Stimulated activated CD8-positive, alpha-beta memory T cell treated with anti-CD3 and anti-CD28 coated beads, Interleukin-4, amount 100 ng/mL, for 4 hours (primary cell): Measurements from ENCODE around the gene GOLGA8J.
"Not testable (repeated sequence)": the region's sequence is repeated elsewhere in the genome, so short reads cannot be mapped to it uniquely, and the experiment has no call there.

ENCODE experiments used
- DNase-seq, 2 donors: peaks; one replicate each; pipeline ENCODE4 v3.0.0-alpha.2; 2020; ENCODE audit warnings: low read depth in 2 of 2, low spot score in 1 of 2

The GOLGA8J gene

GRCh38 chr15:30082655-30083054 is at the start of gene GOLGA8J:
Gene GOLGA8J (plus strand): TSS chr15:30082955. CDS start chr15:30083053, 98 bp downstream.
- not testable (repeated sequence) for DNase-seq

- no peak for DNase-seq
Observed at GRCh38 chr15:30033211-30033610, 49.5 kb upstream of the GOLGA8J start.

- no peak for DNase-seq
Observed at GRCh38 chr15:30033763-30034162, 49.0 kb upstream of the GOLGA8J start.

- no peak for DNase-seq
Observed at GRCh38 chr15:30036036-30036703, 46.6 kb upstream of the GOLGA8J start.

- no peak for DNase-seq
Observed at GRCh38 chr15:30038667-30039523, 43.9 kb upstream of the GOLGA8J start.

GRCh38 chr15:30041868-30042267 is 40.9 kb upstream of the GOLGA8J start:
- DNase-seq = no peak

GRCh38 chr15:30042556-30042955 is 40.2 kb upstream of the GOLGA8J start:
- no peak for DNase-seq

GRCh38 chr15:30043211-30043655 is 39.5 kb upstream of the GOLGA8J start:
- DNase-seq = no peak

GRCh38 chr15:30044377-30044776 is 38.4 kb upstream of the GOLGA8J start:
- no peak for DNase-seq

- DNase-seq = not testable (repeated sequence)
Observed at GRCh38 chr15:30044826-30045225, 37.9 kb upstream of the GOLGA8J start.

GRCh38 chr15:30045248-30046041 is 37.3 kb upstream of the GOLGA8J start:
- DNase-seq = not testable (repeated sequence)

- DNase-seq = no peak
Observed at GRCh38 chr15:30046430-30046829, 36.3 kb upstream of the GOLGA8J start.

- DNase-seq = no peak
Observed at GRCh38 chr15:30055604-30056003, 27.2 kb upstream of the GOLGA8J start.

GRCh38 chr15:30056166-30056565 is 26.6 kb upstream of the GOLGA8J start:
- DNase-seq = no peak

GRCh38 chr15:30059771-30060170 is 23.0 kb upstream of the GOLGA8J start:
- no peak for DNase-seq

GRCh38 chr15:30062881-30063280 is 19.9 kb upstream of the GOLGA8J start:
- no peak for DNase-seq

- DNase-seq = no peak
Observed at GRCh38 chr15:30063835-30064546, 18.8 kb upstream of the GOLGA8J start.

- no peak for DNase-seq
Observed at GRCh38 chr15:30065025-30065801, 17.5 kb upstream of the GOLGA8J start.

GRCh38 chr15:30068326-30068725 is 14.4 kb upstream of the GOLGA8J start:
- DNase-seq = no peak

GRCh38 chr15:30072630-30073029 is 10.1 kb upstream of the GOLGA8J start:
- DNase-seq = no peak
